Astrocyte of the cerebellum (primary cell): ENCODE measurements around the gene AK4.

Source experiments
- DNase-seq: peaks from one replicate; pipeline ENCODE4 v3.0.0-alpha.2; 2011; ENCODE audit warnings: low read depth
- H3K4me3 ChIP-seq: 2 replicates; pipeline ENCODE4 v1.5.1; 2011; ENCODE audit warnings: mild to moderate bottlenecking, low read depth, low read length, moderate library complexity
- CTCF ChIP-seq: IDR thresholded peaks from 2 replicates; pipeline ENCODE4 v1.5.1; 2012; ENCODE audit warnings: low read length, low read depth, moderate library complexity, mild to moderate bottlenecking; ENCODE audit errors: missing control alignments
- in situ Hi-C: cut with HindIII; loops from 2 replicates; pipeline ENCODE4 v1.10.0; 2017; ENCODE audit warnings: low sequenced_read_pairs

AK4 gene

GRCh38 chr1:65178235-65178634, 30.2 kb downstream of the AK4 start:
- in situ Hi-C loops: no loop called here
- DNase-seq: no peak
- no peak for TF ChIP-seq CTCF
- no peak overlapping the region for H3K4me3 ChIP-seq

GRCh38 chr1:65179148-65179547, 31.1 kb downstream of the AK4 start:
- H3K4me3 ChIP-seq: no peak overlapping the region
- DNase-seq: no peak
- no peak for TF ChIP-seq CTCF
- in situ Hi-C loops: no loop called here

- no peak for TF ChIP-seq CTCF
- no peak overlapping the region for H3K4me3 ChIP-seq
- in situ Hi-C loops: no loop called here
- no peak for DNase-seq
These were observed 33.0 kb downstream of the AK4 start for GRCh38 chr1:65180977-65181376.

- DNase-seq: no peak
- in situ Hi-C loops: no loop called here
- TF ChIP-seq CTCF: no peak
These were observed 34.8 kb downstream of the AK4 start for GRCh38 chr1:65182658-65183268.

GRCh38 chr1:65189576-65190115, 41.6 kb downstream of the AK4 start:
- TF ChIP-seq CTCF: no peak
- no peak for DNase-seq
- H3K4me3 ChIP-seq: no peak overlapping the region
- in situ Hi-C loops: no loop called here

More at GRCh38 chr1:65182658-65183268, 34.8 kb downstream of the AK4 start:
- H3K4me3 ChIP-seq: no peak overlapping the region

- H3K4me3 ChIP-seq: no peak overlapping the region
- no peak for TF ChIP-seq CTCF
- in situ Hi-C loops: no loop called here
- DNase-seq: no peak
These were observed 42.2 kb downstream of the AK4 start for GRCh38 chr1:65190229-65190628.
